Measurements from ENCODE around the gene ZDHHC15. TPM values are rescaled to one million over a fixed set of nuclear protein-coding genes. Genes with fewer than 3 reads are reported as not detected.

Gene ZDHHC15
- total and polyA plus RNA-seq, 4 donors: 0.07 to 0.23 (median 0.13) TPM

- TF ChIP-seq RAD21 (IDR thresholded peaks at IDR 0.05) (no peak), EGR1 (IDR thresholded peaks at IDR 0.05; ENCODE audit: low read depth in 2 of 2) (no peak), RXRA (IDR thresholded peaks at IDR 0.05) (no peak), YY1 (IDR thresholded peaks at IDR 0.05) (no peak), GABPA (IDR thresholded peaks at IDR 0.05 in 1 of 2, conservative IDR thresholded peaks at IDR 0.05 in 1 of 2) (no peak), NR2F2 (IDR thresholded peaks at IDR 0.05) (no peak), HNF4A (conservative IDR thresholded peaks at IDR 0.05) (no peak), JUND (IDR thresholded peaks at IDR 0.05) (no peak), HNF4G (IDR thresholded peaks at IDR 0.05) (no peak), TAF1 (conservative IDR thresholded peaks at IDR 0.05) (no peak)
These were observed 24.9 kb upstream of the ZDHHC15 start (continued) for GRCh38 chrX:75547783-75548182.

DNA sequence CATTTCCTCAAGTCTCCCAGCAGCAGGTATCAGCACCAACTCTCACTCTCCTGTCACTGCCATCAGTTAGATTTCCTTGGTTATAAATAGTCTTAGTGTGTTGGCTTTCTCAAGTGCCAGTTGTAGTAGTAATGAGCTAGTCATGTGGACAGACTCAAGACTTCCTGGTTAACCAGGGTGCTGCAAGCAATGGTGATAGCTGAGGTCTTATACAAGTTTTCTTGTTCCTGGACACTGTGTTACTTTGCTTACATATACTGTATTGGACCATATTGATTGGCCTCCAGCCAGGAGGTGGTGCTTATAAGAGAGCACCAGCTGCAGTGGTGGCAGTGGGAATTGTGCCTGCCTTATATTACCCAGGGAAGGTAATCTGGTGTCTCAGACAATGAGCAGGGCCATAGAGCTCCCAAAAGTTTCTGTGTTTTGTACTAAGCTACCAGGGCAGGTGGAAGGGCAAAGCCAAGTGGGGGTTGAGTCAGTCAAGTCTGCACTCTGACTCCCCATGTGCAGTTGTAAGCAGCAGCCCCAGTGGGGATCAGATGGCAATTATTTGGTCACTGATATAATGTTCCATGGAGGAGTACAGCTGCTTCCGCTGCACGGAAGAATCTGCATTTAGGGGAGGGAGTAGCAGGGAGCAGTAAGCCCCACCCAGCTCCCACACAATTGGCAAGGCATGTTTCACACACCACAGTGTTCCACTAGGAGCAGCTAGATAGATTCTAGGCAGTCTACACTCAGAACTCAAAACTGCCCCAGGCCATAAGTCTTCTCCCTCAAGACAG is 24.1 kb upstream of the ZDHHC15 start:
- Histone ChIP-seq H3K9ac (ENCODE audit: low read depth in 1 of 2, low read length in 2 of 2) (no peak overlapping the region), H3K4me3 (ENCODE audit: low read depth in 1 of 3, low read length in 3 of 3) (no peak overlapping the region), H3K27me3 (ENCODE audit: control insufficient read depth in 4 of 4, insufficient read depth in 4 of 4, low read length in 3 of 4) (peaks cover 0 to 5% (median 0%) of the 10 kb centered on the region in 4 donors), H3K36me3 (ENCODE audit: control insufficient read depth in 4 of 4, insufficient read depth in 3 of 4, low read depth in 1 of 4, low read length in 3 of 4) (no peaks in the 10 kb centered on the region), H3K9me3 (ENCODE audit: control insufficient read depth in 4 of 4, low read length in 3 of 4) (no peaks in the 10 kb centered on the region), H3K27ac (ENCODE audit: low read depth in 1 of 2, low read length in 2 of 2) (no peak overlapping the region), H3K4me1 (ENCODE audit: control insufficient read depth in 4 of 4, insufficient read depth in 4 of 4, low read length in 3 of 4) (no peaks in the 10 kb centered on the region)
- WGBS: 63% methylated on average over 2 of the region's 2 CpGs
- no peak for DNase-seq (ENCODE audit: low spot score)
- TF ChIP-seq EGR1 (IDR thresholded peaks at IDR 0.05; ENCODE audit: low read depth in 2 of 2): no peak
- no peak for TF ChIP-seq NR2F2 (IDR thresholded peaks at IDR 0.05)
- TF ChIP-seq, protein P1, sequence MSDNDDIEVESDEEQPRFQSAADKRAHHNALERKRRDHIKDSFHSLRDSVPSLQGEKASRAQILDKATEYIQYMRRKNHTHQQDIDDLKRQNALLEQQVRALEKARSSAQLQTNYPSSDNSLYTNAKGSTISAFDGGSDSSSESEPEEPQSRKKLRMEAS (IDR thresholded peaks at IDR 0.05): no peak
- TF ChIP-seq HNF4G (IDR thresholded peaks at IDR 0.05): no peak
- TF ChIP-seq RXRA (IDR thresholded peaks at IDR 0.05): no peak
- TF ChIP-seq, protein P2, sequence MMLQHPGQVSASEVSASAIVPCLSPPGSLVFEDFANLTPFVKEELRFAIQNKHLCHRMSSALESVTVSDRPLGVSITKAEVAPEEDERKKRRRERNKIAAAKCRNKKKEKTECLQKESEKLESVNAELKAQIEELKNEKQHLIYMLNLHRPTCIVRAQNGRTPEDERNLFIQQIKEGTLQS (IDR thresholded peaks at IDR 0.05): no peak
- TF ChIP-seq TAF1 (conservative IDR thresholded peaks at IDR 0.05): no peak
- TF ChIP-seq, protein P3, sequence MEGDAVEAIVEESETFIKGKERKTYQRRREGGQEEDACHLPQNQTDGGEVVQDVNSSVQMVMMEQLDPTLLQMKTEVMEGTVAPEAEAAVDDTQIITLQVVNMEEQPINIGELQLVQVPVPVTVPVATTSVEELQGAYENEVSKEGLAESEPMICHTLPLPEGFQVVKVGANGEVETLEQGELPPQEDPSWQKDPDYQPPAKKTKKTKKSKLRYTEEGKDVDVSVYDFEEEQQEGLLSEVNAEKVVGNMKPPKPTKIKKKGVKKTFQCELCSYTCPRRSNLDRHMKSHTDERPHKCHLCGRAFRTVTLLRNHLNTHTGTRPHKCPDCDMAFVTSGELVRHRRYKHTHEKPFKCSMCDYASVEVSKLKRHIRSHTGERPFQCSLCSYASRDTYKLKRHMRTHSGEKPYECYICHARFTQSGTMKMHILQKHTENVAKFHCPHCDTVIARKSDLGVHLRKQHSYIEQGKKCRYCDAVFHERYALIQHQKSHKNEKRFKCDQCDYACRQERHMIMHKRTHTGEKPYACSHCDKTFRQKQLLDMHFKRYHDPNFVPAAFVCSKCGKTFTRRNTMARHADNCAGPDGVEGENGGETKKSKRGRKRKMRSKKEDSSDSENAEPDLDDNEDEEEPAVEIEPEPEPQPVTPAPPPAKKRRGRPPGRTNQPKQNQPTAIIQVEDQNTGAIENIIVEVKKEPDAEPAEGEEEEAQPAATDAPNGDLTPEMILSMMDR (IDR thresholded peaks at IDR 0.05; ENCODE audit: low read depth, low read length, missing input control): no peak
- no peak for TF ChIP-seq ZBTB33 (IDR thresholded peaks at IDR 0.05)
- TF ChIP-seq YY1 (IDR thresholded peaks at IDR 0.05): no peak
- no peak for TF ChIP-seq REST (IDR thresholded peaks at IDR 0.05)
- no peak for TF ChIP-seq HNF4A (conservative IDR thresholded peaks at IDR 0.05)
- no peak for TF ChIP-seq SP1 (IDR thresholded peaks at IDR 0.05)
- no peak for TF ChIP-seq JUND (IDR thresholded peaks at IDR 0.05)
- no peak for TF ChIP-seq RAD21 (IDR thresholded peaks at IDR 0.05)
- TF ChIP-seq FOXA2 (IDR thresholded peaks at IDR 0.05): no peak
- TF ChIP-seq FOXA1 (IDR thresholded peaks at IDR 0.05): no peak
- TF ChIP-seq GABPA (IDR thresholded peaks at IDR 0.05 in 1 of 2, conservative IDR thresholded peaks at IDR 0.05 in 1 of 2): no peak

Measured in liver (tissue), 9 donors.